Ovary (tissue), 3 donors: Measurements from ENCODE around the gene MAPT.

Experiments
- EP300 ChIP-seq: sonication (generic); formaldehyde crosslinking; IDR thresholded peaks from one replicate; pipeline ENCODE4 v1.6.1; 2017; ENCODE audit warnings: antibody characterized with exemption
- POLR2A ChIP-seq: fragments of 450-650 bp; IDR thresholded peaks from one replicate; pipeline ENCODE4 v1.6.1; 2017; ENCODE audit warnings: antibody characterized with exemption, mild to moderate bottlenecking, moderate library complexity
- TF ChIP-seq, protein P1 (sequence below), 3 donors: fragments of 450-650 bp in 2 of 3; fragments of 200-600 bp in 1 of 3; IDR thresholded peaks; one replicate each; pipeline versions ENCODE4 v1.5.1 to v1.8.0; 2016 to 2022; ENCODE audit warnings: antibody characterized with exemption in 3 of 3, mild to moderate bottlenecking in 1 of 3
- donor health status: DM: no; HTN: no; CAD: no.

- TF ChIP-seq EP300 (no peak), POLR2A (no peak)
- TF ChIP-seq, protein P1, sequence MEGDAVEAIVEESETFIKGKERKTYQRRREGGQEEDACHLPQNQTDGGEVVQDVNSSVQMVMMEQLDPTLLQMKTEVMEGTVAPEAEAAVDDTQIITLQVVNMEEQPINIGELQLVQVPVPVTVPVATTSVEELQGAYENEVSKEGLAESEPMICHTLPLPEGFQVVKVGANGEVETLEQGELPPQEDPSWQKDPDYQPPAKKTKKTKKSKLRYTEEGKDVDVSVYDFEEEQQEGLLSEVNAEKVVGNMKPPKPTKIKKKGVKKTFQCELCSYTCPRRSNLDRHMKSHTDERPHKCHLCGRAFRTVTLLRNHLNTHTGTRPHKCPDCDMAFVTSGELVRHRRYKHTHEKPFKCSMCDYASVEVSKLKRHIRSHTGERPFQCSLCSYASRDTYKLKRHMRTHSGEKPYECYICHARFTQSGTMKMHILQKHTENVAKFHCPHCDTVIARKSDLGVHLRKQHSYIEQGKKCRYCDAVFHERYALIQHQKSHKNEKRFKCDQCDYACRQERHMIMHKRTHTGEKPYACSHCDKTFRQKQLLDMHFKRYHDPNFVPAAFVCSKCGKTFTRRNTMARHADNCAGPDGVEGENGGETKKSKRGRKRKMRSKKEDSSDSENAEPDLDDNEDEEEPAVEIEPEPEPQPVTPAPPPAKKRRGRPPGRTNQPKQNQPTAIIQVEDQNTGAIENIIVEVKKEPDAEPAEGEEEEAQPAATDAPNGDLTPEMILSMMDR (IDR thresholded peaks at IDR 0.05), result no peak
Observed at GRCh38 chr17:46025510-46026165, 131.3 kb downstream of the MAPT start.
